Measurements from ENCODE around the gene FHDC1. TPM values are rescaled to one million over a fixed set of nuclear protein-coding genes. Genes with fewer than 3 reads are reported as not detected.

The FHDC1 gene
- total RNA-seq, 1 experiment from 2014 or later = 18.1 TPM

DNA sequence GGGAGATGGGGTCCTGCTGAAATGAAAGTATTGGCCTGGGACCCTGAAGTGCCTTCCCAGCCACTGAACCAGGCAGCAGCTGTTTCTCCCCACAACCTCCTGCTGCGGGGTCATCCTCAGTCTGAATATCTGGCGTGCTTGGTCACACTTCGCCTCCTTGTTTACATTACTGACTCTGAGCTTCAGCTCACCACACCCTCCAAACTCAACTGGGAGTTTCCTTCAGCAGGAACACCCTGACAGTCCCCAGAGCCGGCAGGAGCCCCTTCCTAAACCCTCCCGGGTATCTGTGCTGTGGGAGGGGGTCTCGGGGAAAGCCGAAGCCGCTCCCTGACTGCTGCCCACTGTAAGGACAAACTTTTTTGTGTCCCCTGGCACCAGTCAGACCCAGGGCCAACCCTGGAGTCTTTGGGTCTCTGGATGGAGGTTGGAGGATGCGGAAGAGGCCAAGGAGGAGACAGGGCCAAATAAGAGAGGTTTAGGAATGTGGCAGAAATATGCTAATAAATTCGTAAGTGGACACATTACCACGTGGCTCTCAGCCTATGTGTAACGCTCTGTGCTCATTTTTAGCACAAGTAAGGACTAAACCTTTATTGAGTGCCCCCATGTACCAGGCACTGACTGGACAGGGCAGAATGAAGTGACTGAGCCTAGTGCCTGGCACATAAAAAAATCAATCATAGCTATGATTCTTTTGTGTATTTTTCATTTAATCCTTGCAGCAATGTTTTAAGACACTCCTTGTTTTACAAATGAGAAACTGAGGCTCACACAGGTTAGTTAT lies 20.7 kb downstream of the FHDC1 start:
- Mint-ChIP-seq H3K27ac (peak overlapping the region; percentile 80), H3K36me3 (peaks cover 42% of the 10 kb centered on the region), H3K9me3 (no peaks in the 10 kb centered on the region), H3K4me3 (no peak overlapping the region), H3K4me1 (peaks cover 54% of the 10 kb centered on the region), H3K27me3 (ENCODE audit: low read depth) (no peaks in the 10 kb centered on the region)
- ChIA-PET CTCF (interaction anchor here (2.6 kb wide), 1 partner anchor 21 kb away, joined by 8 read pairs; the partner anchor contains the start of gene FHDC1), POLR2A (no interaction called here)
- 0 out of 2 replicates have a peak, but pooled peaks have one; percentile 47 for TF ChIP-seq FOXK1 (CRISPR knock-in tag; IDR thresholded peaks at IDR 0.05)
- no peak for TF ChIP-seq TEAD4 (CRISPR knock-in tag; IDR thresholded peaks at IDR 0.05)
- ATAC-seq = peak; percentile 60
- no peak for DNase-seq (ENCODE audit: low spot score)

- TF ChIP-seq, protein P1, sequence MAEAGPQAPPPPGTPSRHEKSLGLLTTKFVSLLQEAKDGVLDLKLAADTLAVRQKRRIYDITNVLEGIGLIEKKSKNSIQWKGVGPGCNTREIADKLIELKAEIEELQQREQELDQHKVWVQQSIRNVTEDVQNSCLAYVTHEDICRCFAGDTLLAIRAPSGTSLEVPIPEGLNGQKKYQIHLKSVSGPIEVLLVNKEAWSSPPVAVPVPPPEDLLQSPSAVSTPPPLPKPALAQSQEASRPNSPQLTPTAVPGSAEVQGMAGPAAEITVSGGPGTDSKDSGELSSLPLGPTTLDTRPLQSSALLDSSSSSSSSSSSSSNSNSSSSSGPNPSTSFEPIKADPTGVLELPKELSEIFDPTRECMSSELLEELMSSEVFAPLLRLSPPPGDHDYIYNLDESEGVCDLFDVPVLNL (CRISPR knock-in tag; IDR thresholded peaks at IDR 0.05; ENCODE audit: borderline replicate concordance, low read depth) = no peak
- TF ChIP-seq ZNF416 (CRISPR knock-in tag; IDR thresholded peaks at IDR 0.05) (no peak), ZNF396 (CRISPR knock-in tag; IDR thresholded peaks at IDR 0.05; ENCODE audit: borderline replicate concordance) (no peak)
- TF ChIP-seq, protein P2, sequence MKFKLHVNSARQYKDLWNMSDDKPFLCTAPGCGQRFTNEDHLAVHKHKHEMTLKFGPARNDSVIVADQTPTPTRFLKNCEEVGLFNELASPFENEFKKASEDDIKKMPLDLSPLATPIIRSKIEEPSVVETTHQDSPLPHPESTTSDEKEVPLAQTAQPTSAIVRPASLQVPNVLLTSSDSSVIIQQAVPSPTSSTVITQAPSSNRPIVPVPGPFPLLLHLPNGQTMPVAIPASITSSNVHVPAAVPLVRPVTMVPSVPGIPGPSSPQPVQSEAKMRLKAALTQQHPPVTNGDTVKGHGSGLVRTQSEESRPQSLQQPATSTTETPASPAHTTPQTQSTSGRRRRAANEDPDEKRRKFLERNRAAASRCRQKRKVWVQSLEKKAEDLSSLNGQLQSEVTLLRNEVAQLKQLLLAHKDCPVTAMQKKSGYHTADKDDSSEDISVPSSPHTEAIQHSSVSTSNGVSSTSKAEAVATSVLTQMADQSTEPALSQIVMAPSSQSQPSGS (CRISPR knock-in tag; IDR thresholded peaks at IDR 0.05; ENCODE audit: borderline replicate concordance, low read depth) = no peak
- Mint-ChIP-seq H3K4me3 (no peak overlapping the region), H3K4me1 (peaks cover 49% of the 10 kb centered on the region), H3K27ac (peak overlapping the region; percentile 39), H3K36me3 (peaks cover 47% of the 10 kb centered on the region), H3K27me3 (ENCODE audit: low read depth) (no peaks in the 10 kb centered on the region), H3K9me3 (no peaks in the 10 kb centered on the region)
- CTCF ChIA-PET = interaction anchor here (2.6 kb wide), 1 partner anchor 22 kb away, joined by 8 read pairs; the partner anchor contains the start of gene FHDC1
- peak; percentile 38 for ATAC-seq
- POLR2A ChIA-PET = no interaction called here
- no peak for DNase-seq (ENCODE audit: low spot score)
Observed at GRCh38 chr4:152957437-152958171, 21.5 kb downstream of the FHDC1 start.

GRCh38 chr4:152959080-152959479 lies 23.0 kb downstream of the FHDC1 start:
- H3K27ac Mint-ChIP-seq = no peak overlapping the region
- H3K4me3 Mint-ChIP-seq = no peak overlapping the region
- ChIA-PET CTCF (no interaction called here), POLR2A (no interaction called here)
- H3K27me3 Mint-ChIP-seq (ENCODE audit: low read depth) = no peaks in the 10 kb centered on the region
- no peak for ATAC-seq
- H3K4me1 Mint-ChIP-seq = peaks cover 47% of the 10 kb centered on the region
- DNase-seq (ENCODE audit: low spot score) = no peak
- no peaks in the 10 kb centered on the region for H3K9me3 Mint-ChIP-seq
- peaks cover 49% of the 10 kb centered on the region for H3K36me3 Mint-ChIP-seq
- TF ChIP-seq E2F5 (CRISPR knock-in tag; IDR thresholded peaks at IDR 0.05) (no peak), TEAD1 (CRISPR knock-in tag; IDR thresholded peaks at IDR 0.05) (no peak), HMGA2 (CRISPR knock-in tag; IDR thresholded peaks at IDR 0.05) (no peak), STAT6 (CRISPR knock-in tag; conservative IDR thresholded peaks at IDR 0.05; ENCODE audit: low read depth) (no peak), FOXP1 (CRISPR knock-in tag; IDR thresholded peaks at IDR 0.05; ENCODE audit: borderline replicate concordance) (no peak), TCF7 (CRISPR knock-in tag; IDR thresholded peaks at IDR 0.05; ENCODE audit: low read depth) (no peak), OVOL2 (CRISPR knock-in tag; IDR thresholded peaks at IDR 0.05; ENCODE audit: borderline replicate concordance) (no peak), PRRX2 (CRISPR knock-in tag; IDR thresholded peaks at IDR 0.05) (no peak)
- TF ChIP-seq, protein P3, sequence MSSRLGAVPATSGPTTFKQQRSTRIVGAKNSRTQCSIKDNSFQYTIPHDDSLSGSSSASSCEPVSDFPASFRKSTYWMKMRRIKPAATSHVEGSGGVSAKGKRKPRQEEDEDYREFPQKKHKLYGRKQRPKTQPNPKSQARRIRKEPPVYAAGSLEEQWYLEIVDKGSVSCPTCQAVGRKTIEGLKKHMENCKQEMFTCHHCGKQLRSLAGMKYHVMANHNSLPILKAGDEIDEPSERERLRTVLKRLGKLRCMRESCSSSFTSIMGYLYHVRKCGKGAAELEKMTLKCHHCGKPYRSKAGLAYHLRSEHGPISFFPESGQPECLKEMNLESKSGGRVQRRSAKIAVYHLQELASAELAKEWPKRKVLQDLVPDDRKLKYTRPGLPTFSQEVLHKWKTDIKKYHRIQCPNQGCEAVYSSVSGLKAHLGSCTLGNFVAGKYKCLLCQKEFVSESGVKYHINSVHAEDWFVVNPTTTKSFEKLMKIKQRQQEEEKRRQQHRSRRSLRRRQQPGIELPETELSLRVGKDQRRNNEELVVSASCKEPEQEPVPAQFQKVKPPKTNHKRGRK (CRISPR knock-in tag; IDR thresholded peaks at IDR 0.05; ENCODE audit: borderline replicate concordance) = no peak
- TF ChIP-seq, protein P4, sequence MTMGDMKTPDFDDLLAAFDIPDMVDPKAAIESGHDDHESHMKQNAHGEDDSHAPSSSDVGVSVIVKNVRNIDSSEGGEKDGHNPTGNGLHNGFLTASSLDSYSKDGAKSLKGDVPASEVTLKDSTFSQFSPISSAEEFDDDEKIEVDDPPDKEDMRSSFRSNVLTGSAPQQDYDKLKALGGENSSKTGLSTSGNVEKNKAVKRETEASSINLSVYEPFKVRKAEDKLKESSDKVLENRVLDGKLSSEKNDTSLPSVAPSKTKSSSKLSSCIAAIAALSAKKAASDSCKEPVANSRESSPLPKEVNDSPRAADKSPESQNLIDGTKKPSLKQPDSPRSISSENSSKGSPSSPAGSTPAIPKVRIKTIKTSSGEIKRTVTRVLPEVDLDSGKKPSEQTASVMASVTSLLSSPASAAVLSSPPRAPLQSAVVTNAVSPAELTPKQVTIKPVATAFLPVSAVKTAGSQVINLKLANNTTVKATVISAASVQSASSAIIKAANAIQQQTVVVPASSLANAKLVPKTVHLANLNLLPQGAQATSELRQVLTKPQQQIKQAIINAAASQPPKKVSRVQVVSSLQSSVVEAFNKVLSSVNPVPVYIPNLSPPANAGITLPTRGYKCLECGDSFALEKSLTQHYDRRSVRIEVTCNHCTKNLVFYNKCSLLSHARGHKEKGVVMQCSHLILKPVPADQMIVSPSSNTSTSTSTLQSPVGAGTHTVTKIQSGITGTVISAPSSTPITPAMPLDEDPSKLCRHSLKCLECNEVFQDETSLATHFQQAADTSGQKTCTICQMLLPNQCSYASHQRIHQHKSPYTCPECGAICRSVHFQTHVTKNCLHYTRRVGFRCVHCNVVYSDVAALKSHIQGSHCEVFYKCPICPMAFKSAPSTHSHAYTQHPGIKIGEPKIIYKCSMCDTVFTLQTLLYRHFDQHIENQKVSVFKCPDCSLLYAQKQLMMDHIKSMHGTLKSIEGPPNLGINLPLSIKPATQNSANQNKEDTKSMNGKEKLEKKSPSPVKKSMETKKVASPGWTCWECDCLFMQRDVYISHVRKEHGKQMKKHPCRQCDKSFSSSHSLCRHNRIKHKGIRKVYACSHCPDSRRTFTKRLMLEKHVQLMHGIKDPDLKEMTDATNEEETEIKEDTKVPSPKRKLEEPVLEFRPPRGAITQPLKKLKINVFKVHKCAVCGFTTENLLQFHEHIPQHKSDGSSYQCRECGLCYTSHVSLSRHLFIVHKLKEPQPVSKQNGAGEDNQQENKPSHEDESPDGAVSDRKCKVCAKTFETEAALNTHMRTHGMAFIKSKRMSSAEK (CRISPR knock-in tag; IDR thresholded peaks at IDR 0.05; ENCODE audit: borderline replicate concordance) = no peak

Measured in WTC11 (cell line).